Kasumi-1 (cell line): ENCODE measurements around the gene DEFB128.

Experiments used
- DNase-seq, 2 experiments: peaks; one replicate each; lab custom pipeline; 2025; lab: John Stamatoyannopoulos, UW

Gene DEFB128

GRCh38 chr20:152131-152530 lies 37.4 kb downstream of the DEFB128 start:
- no peak for DNase-seq

DNA sequence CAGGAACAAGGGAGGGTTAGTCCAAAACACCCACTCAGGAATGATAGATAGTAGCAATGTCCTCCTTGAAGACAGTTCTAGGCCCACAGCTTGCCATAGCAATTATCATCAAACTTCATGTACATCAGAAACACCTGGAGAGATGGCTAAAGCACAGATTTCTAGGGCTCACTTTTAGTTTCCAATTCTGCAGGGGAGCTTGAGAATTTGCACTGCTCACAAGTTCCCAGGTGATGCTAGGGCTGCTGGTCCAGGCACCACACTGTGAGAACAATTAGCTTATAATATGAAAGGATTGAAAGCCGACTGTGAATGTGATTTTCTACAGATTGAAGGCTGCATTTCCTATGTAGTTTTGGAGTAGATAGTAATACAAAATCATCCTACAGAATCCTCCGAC lies 43.6 kb downstream of the DEFB128 start:
- no peak for DNase-seq

DNA sequence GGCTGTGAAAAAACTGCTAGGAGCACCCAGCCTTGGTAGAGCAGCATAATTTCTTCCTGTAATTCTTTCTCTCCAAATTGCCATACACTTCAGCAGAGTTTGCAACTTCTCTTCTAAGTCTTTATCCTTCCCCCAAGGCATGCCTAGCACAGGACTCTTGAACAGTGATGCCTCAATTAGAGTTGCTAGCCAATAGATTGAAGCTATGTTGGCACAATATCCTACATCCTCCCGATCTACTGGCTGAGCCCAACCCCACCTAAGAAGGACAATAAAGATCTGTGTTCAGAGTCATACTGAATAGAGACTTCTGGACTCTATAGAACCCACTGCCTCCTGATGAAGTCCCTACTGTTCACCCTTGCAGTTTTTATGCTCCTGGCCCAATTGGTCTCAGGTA lies 47.2 kb downstream of the DEFB128 start, which contains the start of gene DEFB126:
DEFB126 (plus strand) TSS at position 301 of the 400 bp plus-strand sequence; CDS start at position 340, 39 bp downstream.
- DNase-seq = no peak
